GM19099 (cell line): ENCODE results near the gene SEPHS1.

ENCODE experiments used
- POLR2A ChIP-seq: IDR thresholded peaks from 3 replicates; pipeline ENCODE4 v1.6.1; 2011; ENCODE audit warnings: low read depth; ENCODE audit not compliant: insufficient read length; ENCODE audit errors: extremely low read depth

Gene SEPHS1

GRCh38 chr10:13317474-13317873, 30.6 kb downstream of the SEPHS1 start:
- TF ChIP-seq POLR2A: no peak

- no peak for TF ChIP-seq POLR2A
Observed at GRCh38 chr10:13316635-13317311, 31.3 kb downstream of the SEPHS1 start.

- no peak for TF ChIP-seq POLR2A
Observed at GRCh38 chr10:13315361-13315760, 32.7 kb downstream of the SEPHS1 start.

- TF ChIP-seq POLR2A: no peak
Observed at GRCh38 chr10:13311177-13311575, 36.9 kb downstream of the SEPHS1 start.

- no peak for TF ChIP-seq POLR2A
Observed at GRCh38 chr10:13310518-13311176, 37.4 kb downstream of the SEPHS1 start.

- no peak for TF ChIP-seq POLR2A
Observed at GRCh38 chr10:13309792-13310191, 38.3 kb downstream of the SEPHS1 start.

GRCh38 chr10:13308096-13308495, 40.0 kb downstream of the SEPHS1 start:
- TF ChIP-seq POLR2A: no peak

- TF ChIP-seq POLR2A: no peak
Observed at GRCh38 chr10:13306103-13306502, 42.0 kb downstream of the SEPHS1 start.

- TF ChIP-seq POLR2A: no peak
Observed at GRCh38 chr10:13302821-13303555, 45.1 kb downstream of the SEPHS1 start.

- peak; percentile 80 for TF ChIP-seq POLR2A
Observed at GRCh38 chr10:13299437-13300287, 48.4 kb downstream of the SEPHS1 start, which contains the start of gene PHYH. Gene PHYH, minus strand, starts transcription at chr10:13300064. Its CDS starts 22 bp downstream, at chr10:13300042.

- no peak for TF ChIP-seq POLR2A
Observed at GRCh38 chr10:13298748-13299436, 49.2 kb downstream of the SEPHS1 start.

- no peak for TF ChIP-seq POLR2A
Observed at GRCh38 chr10:13296476-13296875, 51.6 kb downstream of the SEPHS1 start.

- TF ChIP-seq POLR2A: no peak
Observed at GRCh38 chr10:13294784-13295183, 53.3 kb downstream of the SEPHS1 start.
